NT2/D1 (cell line): ENCODE measurements around the gene TEPSIN.
"Not testable (repeated sequence)": the region's sequence is repeated elsewhere in the genome, so short reads cannot be mapped to it uniquely, and the experiment has no call there.

Experiments
- DNase-seq: peaks from one replicate; pipeline ENCODE4 v3.0.0-alpha.2; 2011; ENCODE audit warnings: low read depth, low spot score
- H3K27me3 ChIP-seq: 2 replicates; pipeline ENCODE4 v1.6.0; 2011; ENCODE audit warnings: mild to moderate bottlenecking; ENCODE audit not compliant: insufficient read length, insufficient read depth
- H3K36me3 ChIP-seq: 2 replicates; pipeline ENCODE4 v1.6.1; 2011; ENCODE audit warnings: mild to moderate bottlenecking, low read length, mixed read lengths; ENCODE audit not compliant: insufficient read depth, insufficient read length
- H3K4me1 ChIP-seq: 2 replicates; pipeline ENCODE4 v1.5.1; 2011; ENCODE audit not compliant: insufficient read depth, insufficient read length
- H3K4me3 ChIP-seq: 2 replicates; pipeline ENCODE4 v1.5.1; 2011; ENCODE audit warnings: low read depth; ENCODE audit not compliant: insufficient read length
- H3K9ac ChIP-seq: 2 replicates; pipeline ENCODE4 v1.6.0; 2011; ENCODE audit warnings: low read depth; ENCODE audit not compliant: insufficient read length
- H3K9me3 ChIP-seq: 2 replicates; pipeline ENCODE4 v1.5.1; 2011; ENCODE audit warnings: mild to moderate bottlenecking, low read length; ENCODE audit not compliant: insufficient read depth
- SUZ12 ChIP-seq: IDR thresholded peaks from 2 replicates; pipeline ENCODE4 v1.6.1; 2011; ENCODE audit not compliant: insufficient read length, insufficient read depth; ENCODE audit errors: extremely low read depth
- YY1 ChIP-seq: IDR thresholded peaks from 2 replicates; pipeline ENCODE4 v1.6.1; 2011; ENCODE audit not compliant: insufficient read length, insufficient read depth
- ZNF274 ChIP-seq: IDR thresholded peaks from 2 replicates; pipeline ENCODE4 v1.6.1; 2011; ENCODE audit warnings: mild to moderate bottlenecking, low read depth, low read length

Gene TEPSIN

DNA sequence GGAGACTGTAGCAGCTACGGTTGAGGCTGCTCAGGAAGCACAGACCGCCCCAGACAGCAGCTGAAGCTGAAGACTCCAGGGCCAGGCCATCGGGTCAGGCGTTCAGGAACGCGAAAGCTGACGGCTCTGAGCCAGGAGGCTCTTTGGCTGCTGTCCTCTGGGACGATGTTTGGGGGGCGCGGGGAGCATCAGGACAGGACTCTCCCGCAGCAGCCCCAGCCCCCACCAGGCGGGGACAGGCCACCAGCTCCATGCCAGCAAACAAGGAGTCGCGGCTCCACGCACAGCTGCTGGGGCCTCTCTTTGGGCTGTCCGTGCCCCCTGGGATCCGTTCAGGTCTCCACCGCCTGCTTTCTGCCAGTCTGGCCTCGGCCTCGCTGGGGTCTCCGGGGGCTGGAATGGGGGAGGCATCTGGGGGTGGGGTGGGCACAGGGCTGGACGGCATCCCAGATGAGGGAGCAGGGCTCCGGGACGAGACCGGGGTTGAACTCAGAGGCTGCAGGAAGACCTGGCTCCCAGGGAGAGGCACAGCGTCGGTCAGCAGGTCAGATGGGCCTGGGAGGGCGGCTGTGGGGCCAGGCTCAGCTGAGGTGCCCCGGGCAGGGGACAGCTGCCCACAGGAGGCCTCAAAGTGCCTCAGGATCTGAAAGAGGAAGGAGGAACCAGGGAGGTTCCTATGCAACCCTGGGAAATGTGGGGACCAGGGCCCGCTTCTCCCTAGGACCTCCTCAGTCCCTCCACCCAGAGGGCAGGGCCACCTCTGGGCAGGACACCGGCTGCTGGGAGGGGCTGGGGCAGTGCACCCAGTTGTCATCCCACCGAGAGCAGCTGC, 9.8 kb downstream of the TEPSIN start:
- Histone ChIP-seq H3K4me3 (no peak overlapping the region), H3K9me3 (peaks cover 7% of the 10 kb centered on the region), H3K9ac (no peak overlapping the region), H3K4me1 (no peaks in the 10 kb centered on the region), H3K27me3 (no peaks in the 10 kb centered on the region), H3K36me3 (peaks cover 54% of the 10 kb centered on the region)
- no peak for DNase-seq
- TF ChIP-seq ZNF274 (no peak), YY1 (no peak), SUZ12 (no peak)

- no peak overlapping the region for H3K4me3 ChIP-seq
- TF ChIP-seq ZNF274 (no peak), YY1 (no peak)
- H3K36me3 ChIP-seq, result peaks cover 50% of the 10 kb centered on the region
- no peak overlapping the region for H3K9ac ChIP-seq
- no peak for DNase-seq
- H3K4me1 ChIP-seq, result no peaks in the 10 kb centered on the region
- no peaks in the 10 kb centered on the region for H3K27me3 ChIP-seq
- H3K9me3 ChIP-seq, result peaks cover 7% of the 10 kb centered on the region
Measured at GRCh38 chr17:81228420-81228819, 10.4 kb downstream of the TEPSIN start.

- H3K36me3 ChIP-seq, result peaks cover 43% of the 10 kb centered on the region
- H3K4me3 ChIP-seq, H3K9me3 ChIP-seq, H3K9ac ChIP-seq, DNase-seq, H3K4me1 ChIP-seq, H3K27me3 ChIP-seq: not testable (repeated sequence)
Measured at GRCh38 chr17:81227630-81228029, 11.2 kb downstream of the TEPSIN start.

DNA sequence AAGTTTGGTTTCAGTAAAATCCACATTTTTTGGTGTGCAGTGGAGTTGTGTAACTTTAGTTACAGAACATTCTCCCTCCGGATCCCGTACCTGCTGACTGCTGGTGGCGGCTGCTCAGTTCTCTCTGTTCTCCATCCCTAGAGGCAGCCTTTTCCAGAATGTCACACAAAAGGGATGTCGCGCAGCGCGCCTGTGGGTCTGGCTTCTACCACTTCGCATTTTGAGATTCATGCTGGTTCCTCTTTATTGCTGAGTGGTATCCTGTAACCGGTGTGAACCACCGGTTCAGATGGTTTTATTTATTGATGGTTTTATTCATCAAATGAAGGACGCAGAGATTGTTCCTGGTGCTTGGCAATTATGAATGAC, 15.1 kb downstream of the TEPSIN start:
- no peaks in the 10 kb centered on the region for H3K27me3 ChIP-seq
- H3K4me1 ChIP-seq, result peaks cover 12% of the 10 kb centered on the region
- peaks cover 7% of the 10 kb centered on the region for H3K9me3 ChIP-seq
- no peak for DNase-seq
- peak overlapping the region; percentile 91 for H3K9ac ChIP-seq
- H3K4me3 ChIP-seq, result peak overlapping the region; percentile 61
- peaks cover 17% of the 10 kb centered on the region for H3K36me3 ChIP-seq
- TF ChIP-seq SUZ12 (no peak), YY1 (no peak), ZNF274 (no peak)

GRCh38 chr17:81222906-81223761, 15.7 kb downstream of the TEPSIN start, which contains the start of gene CEP131:
Gene CEP131, minus strand, starts transcription at chr17:81222965. Its CDS starts 2,909 bp downstream, at chr17:81220056.
- peaks cover 16% of the 10 kb centered on the region for H3K4me1 ChIP-seq
- H3K9me3 ChIP-seq, result peaks cover 7% of the 10 kb centered on the region
- DNase-seq, result peak; percentile 95
- TF ChIP-seq YY1, result no peak
- TF ChIP-seq ZNF274, result no peak
- TF ChIP-seq SUZ12, result no peak
- H3K9ac ChIP-seq, result peak within 1 kb of the TSS; percentile 92
- peak within 1 kb of the TSS; percentile 82 for H3K4me3 ChIP-seq
- H3K27me3 ChIP-seq, result no peaks in the 10 kb centered on the region
- H3K36me3 ChIP-seq, result peaks cover 11% of the 10 kb centered on the region

DNA sequence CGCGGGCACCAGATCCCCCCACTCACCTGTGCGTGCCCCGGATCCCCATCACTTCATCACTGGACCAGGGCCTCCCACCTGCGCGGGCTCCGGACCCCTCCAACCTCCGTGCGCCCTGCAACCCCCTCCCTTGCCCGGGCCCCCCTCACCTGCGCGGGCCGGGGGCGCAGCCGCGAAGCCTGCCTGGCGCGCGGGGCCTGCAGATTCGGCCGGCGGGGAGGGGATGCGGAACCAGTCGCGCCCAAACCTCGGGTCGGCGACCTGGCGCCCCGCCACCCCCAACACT, 16.3 kb downstream of the TEPSIN start:
- peaks cover 7% of the 10 kb centered on the region for H3K9me3 ChIP-seq
- peaks cover 10% of the 10 kb centered on the region for H3K36me3 ChIP-seq
- peaks cover 16% of the 10 kb centered on the region for H3K4me1 ChIP-seq
- peak overlapping the region; percentile 82 for H3K4me3 ChIP-seq
- DNase-seq, result no peak
- H3K27me3 ChIP-seq, result no peaks in the 10 kb centered on the region
- no peak for TF ChIP-seq SUZ12
- no peak for TF ChIP-seq ZNF274
- no peak for TF ChIP-seq YY1
- peak overlapping the region; percentile 92 for H3K9ac ChIP-seq

DNA sequence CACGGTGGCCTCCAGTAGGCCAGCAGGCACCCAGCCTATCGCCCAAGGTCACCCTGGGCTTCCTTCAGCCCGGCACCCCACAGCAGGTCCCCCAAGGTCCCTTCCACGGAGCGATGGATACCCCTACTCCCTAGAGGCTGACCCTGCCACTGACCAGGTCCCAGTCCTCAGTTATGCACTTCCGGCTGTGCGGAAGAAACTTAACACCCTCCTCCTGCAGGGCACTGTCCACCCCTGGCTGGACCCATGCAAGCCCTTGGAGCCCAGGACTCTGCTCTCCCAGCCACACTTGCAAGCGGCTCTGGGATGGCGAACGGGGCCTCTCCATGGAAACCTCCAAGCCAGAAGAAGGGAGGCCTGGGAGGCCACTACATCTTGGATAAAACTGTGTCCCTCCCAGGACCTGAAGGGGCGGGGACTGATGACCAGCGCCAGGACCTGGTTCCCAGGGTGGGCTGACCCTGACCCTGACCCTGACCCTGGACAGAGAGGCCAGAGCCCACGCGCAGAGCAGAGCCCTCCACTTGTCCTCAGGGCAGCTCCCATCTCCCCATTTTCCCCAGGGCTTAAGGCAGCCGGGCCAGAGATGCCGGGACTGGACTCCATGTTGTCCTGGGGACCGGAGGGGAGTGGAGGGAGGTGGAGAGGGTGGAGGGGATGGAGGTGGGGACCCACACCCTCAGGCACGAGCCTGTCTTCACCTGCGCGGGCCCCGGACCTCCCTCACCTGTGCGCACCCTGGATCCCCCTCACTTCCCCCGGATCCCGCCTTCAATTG, 16.8 kb downstream of the TEPSIN start:
- H3K36me3 ChIP-seq, result peaks cover 14% of the 10 kb centered on the region
- peaks cover 5% of the 10 kb centered on the region for H3K9me3 ChIP-seq
- no peak for TF ChIP-seq ZNF274
- no peak for TF ChIP-seq SUZ12
- no peak for TF ChIP-seq YY1
- DNase-seq, result no peak
- no peaks in the 10 kb centered on the region for H3K27me3 ChIP-seq
- peaks cover 16% of the 10 kb centered on the region for H3K4me1 ChIP-seq
- peak overlapping the region; percentile 82 for H3K4me3 ChIP-seq
- H3K9ac ChIP-seq, result peak overlapping the region; percentile 92
